GM13976 (cell line): ENCODE results near the gene TRPM2.

Source experiments
- DNase-seq: peaks from one replicate; pipeline ENCODE4 v3.0.0; 2012; ENCODE audit warnings: low spot score
- in situ Hi-C: fragments of 300-500 bp; cut with MboI; formaldehyde crosslinking; loops from one replicate; pipeline ENCODE4 v1.12.0; 2022; ENCODE audit warnings: low sequenced_read_pairs, mixed read lengths, inconsistent platforms; ENCODE audit not compliant: unreplicated experiment
- TF ChIP-seq, protein P1 (sequence below): IDR thresholded peaks from 2 replicates; pipeline ENCODE4 v1.5.1; 2012; ENCODE audit warnings: borderline replicate concordance, mild to moderate bottlenecking; ENCODE audit not compliant: insufficient read depth; ENCODE audit errors: extremely low read depth, missing control alignments, control extremely low read depth

TRPM2 gene

DNA sequence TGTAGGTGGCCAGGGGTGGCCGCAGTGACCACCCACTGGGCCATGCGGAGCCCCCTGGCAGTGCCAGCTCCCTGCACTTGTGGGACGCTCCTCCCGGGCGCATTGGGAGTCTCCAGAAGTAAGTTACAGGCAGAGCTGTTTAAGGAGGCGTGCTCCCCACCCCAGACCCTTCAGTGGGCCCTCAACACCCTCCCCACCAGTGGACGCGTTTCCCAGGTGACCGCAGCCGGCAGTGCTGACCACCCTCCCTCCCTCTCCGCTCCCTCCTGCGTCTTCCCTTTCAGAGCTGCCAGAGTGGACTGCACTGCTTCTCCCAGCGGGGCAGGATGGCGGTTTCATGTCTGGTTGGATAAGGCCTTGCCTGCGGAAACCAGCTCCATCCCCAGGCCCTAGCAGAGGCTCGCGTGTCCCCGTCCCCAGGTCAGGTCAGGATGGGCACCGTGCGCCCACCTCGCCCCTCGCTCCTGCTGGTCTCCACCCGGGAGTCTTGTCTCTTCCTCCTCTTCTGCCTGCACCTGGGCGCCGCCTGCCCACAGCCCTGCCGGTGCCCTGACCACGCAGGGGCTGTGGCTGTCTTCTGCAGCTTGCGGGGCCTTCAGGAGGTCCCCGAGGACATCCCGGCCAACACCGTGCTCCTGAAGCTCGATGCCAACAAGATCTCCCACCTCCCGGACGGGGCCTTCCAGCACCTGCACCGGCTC lies 102.9 kb downstream of the TRPM2 start:
- in situ Hi-C loops = loop anchor here (25.0 kb wide), 3 partner anchors 94 to 619 kb away; partner anchors contain the start of gene TRPM2
- TF ChIP-seq, protein P1, sequence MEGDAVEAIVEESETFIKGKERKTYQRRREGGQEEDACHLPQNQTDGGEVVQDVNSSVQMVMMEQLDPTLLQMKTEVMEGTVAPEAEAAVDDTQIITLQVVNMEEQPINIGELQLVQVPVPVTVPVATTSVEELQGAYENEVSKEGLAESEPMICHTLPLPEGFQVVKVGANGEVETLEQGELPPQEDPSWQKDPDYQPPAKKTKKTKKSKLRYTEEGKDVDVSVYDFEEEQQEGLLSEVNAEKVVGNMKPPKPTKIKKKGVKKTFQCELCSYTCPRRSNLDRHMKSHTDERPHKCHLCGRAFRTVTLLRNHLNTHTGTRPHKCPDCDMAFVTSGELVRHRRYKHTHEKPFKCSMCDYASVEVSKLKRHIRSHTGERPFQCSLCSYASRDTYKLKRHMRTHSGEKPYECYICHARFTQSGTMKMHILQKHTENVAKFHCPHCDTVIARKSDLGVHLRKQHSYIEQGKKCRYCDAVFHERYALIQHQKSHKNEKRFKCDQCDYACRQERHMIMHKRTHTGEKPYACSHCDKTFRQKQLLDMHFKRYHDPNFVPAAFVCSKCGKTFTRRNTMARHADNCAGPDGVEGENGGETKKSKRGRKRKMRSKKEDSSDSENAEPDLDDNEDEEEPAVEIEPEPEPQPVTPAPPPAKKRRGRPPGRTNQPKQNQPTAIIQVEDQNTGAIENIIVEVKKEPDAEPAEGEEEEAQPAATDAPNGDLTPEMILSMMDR = no peak
- DNase-seq = no peak

DNA sequence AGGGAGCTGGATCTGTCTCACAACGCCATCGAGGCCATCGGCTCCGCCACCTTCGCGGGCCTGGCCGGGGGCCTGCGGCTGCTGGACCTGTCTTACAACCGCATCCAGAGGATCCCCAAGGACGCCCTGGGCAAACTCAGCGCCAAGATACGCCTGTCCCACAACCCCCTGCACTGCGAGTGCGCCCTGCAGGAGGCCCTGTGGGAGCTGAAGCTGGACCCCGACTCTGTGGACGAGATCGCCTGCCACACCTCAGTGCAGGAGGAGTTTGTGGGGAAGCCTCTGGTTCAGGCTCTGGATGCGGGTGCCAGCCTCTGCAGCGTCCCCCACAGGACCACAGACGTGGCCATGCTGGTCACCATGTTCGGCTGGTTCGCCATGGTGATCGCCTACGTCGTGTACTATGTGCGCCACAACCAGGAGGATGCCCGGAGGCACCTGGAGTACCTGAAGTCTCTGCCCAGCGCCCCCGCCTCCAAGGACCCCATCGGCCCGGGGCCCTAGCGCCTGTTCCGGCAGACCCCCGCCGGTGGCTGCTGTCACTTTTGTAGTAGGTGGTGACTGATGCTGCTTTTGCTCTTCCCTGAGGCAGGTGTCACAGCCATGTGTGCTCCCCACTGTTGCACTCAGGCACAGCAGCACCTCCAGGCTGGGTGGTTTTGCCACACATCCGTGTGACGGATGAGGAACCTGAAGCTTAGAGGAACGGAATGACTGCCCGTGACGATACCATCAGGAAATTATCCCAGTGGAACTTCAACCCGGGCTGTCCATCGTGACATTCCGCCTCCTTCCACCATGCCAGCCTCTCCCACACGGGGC lies 103.7 kb downstream of the TRPM2 start:
- DNase-seq = no peak
- TF ChIP-seq, protein P1 = no peak
- in situ Hi-C loops = loop anchor here (25.0 kb wide), 3 partner anchors 95 to 620 kb away; partner anchors contain the start of gene TRPM2

DNA sequence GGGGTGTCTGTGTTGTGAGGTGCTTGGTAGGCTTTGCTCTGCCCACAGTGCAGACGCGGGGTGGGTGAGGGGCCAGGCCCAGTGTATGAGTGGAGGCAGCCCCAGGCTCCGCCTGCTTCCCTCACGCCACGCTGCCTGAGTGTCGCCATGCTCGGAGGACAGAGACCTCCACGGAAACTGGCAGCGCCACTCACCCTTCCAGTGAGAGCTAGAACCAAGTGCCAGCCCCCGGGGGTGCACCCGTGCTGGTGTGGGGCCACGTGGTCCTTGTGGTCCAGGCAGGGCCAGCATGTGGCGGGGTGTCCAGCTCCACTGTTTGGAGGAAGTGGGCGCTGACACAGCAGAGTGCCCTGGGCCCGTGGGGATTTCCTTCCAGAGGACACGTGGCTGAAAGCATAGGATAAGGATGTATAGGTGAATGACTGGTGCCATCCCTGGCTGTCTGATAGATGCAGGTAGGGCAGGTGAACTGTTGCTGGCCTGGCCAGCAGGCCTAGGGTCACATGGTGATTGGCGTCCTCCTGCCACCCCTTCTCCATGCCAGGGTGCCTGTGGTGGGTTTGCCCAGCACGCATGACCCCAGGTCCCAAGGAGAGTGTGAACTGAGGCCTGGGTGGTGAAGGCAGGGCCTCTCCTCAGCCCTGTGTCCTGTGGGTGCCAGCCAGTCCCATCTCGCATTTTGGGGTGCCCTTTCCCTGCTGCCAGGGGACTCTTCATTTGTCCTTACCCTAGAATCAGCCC lies 105.7 kb downstream of the TRPM2 start:
- in situ Hi-C loops = loop anchor here (25.0 kb wide), 3 partner anchors 97 to 622 kb away; partner anchors contain the start of gene TRPM2
- TF ChIP-seq, protein P1 = no peak
- no peak for DNase-seq

DNA sequence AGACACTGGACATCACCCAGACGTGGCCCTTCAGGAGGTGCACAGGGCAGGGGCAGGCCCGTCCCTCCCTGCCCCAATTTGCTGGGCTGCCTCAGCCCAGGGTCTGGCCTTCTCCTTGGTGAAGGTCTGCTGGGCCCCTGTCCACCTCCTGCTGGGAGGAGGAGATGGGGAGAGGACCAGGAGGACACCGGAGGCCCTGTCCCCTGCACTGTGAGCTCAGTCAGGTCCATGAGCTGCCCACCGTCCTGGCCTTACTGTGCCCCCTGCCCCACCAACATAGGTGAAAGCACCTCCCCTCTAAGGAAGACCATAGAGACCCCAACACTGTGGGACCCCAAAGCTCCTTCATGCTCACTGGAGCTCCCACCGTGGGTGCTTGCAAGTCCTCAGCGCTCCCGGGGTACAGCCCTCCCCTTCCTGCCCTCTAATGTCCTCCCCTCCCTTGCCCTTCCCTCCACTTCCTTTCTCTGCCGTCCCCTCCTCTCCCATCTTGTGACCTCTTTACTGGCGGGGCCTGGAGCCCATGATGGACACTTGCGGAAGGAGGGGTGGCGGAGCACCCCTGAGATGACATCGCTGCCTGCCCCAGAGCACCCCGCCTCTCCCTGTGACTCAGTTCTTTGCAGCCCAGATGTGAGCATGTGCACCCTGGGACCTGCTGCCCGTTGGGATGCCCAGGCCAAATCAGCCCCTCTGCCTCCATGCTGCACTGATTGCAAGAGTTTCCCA lies 106.5 kb downstream of the TRPM2 start:
- TF ChIP-seq, protein P1 = no peak
- in situ Hi-C loops = loop anchor here (25.0 kb wide), 3 partner anchors 98 to 623 kb away; partner anchors contain the start of gene TRPM2
- no peak for DNase-seq

DNA sequence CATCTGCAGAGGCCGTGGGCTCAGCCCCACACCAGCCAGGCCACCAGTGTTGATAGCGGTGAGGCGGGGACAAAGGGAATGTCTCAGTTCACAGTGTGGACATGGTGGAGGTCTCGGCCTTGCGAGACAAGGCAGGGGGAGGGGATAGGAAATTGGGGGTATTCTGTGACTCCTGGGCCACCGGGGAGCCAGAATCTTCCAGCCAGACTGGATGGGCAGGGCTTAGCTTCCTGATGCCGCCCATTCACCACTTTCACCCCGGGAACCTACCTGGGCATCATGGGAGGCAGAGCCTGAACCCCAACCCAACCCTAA lies 107.0 kb downstream of the TRPM2 start:
- TF ChIP-seq, protein P1 = no peak
- no peak for DNase-seq
- in situ Hi-C loops = loop anchor here (25.0 kb wide), 3 partner anchors 98 to 623 kb away; partner anchors contain the start of gene TRPM2
